WTC11 (cell line): Measurements from ENCODE around the gene ERFL. TPM values are rescaled to one million over a fixed set of nuclear protein-coding genes. Genes with fewer than 3 reads are reported as not detected.

Experiments
- ATAC-seq: fragments of 200-7000 bp; cut with Tn5 transposase; 2 replicates; pipeline ENCODE4 v1.10.0; 2021; ENCODE audit warnings: mild to moderate bottlenecking, moderate library complexity
- CTCF ChIA-PET: fragments of 300-600 bp; sonication (Branson Sonifier 250); formaldehyde crosslinking; loops from one replicate; lab custom pipeline; 2021; ENCODE audit warnings: antibody characterized with exemption; lab: Charles Lee
- POLR2A ChIA-PET: fragments of 350-600 bp; sonication (Branson Sonifier 250); formaldehyde crosslinking; loops from one replicate; lab custom pipeline; 2021; ENCODE audit warnings: antibody characterized with exemption; lab: Charles Lee
- DNase-seq: peaks from one replicate; pipeline ENCODE4 v3.0.0; 2021; ENCODE audit warnings: low spot score
- H3K27ac Mint-ChIP-seq: 2 replicates; pipeline ENCODE4 v1.8.0; 2021; ENCODE audit warnings: mixed read lengths
- H3K27me3 Mint-ChIP-seq: 2 replicates; pipeline ENCODE4 v1.8.0; 2021; ENCODE audit warnings: low read depth, mild to moderate bottlenecking, moderate library complexity, mixed read lengths
- H3K36me3 Mint-ChIP-seq: 2 replicates; pipeline ENCODE4 v1.8.0; 2021; ENCODE audit warnings: mixed read lengths
- H3K4me1 Mint-ChIP-seq: 2 replicates; pipeline ENCODE4 v1.8.0; 2022; ENCODE audit warnings: mixed read lengths
- H3K4me3 Mint-ChIP-seq: 2 replicates; pipeline ENCODE4 v1.8.0; 2021; ENCODE audit warnings: mild to moderate bottlenecking, moderate library complexity, mixed read lengths
- H3K9me3 Mint-ChIP-seq: 2 replicates; pipeline ENCODE4 v1.8.0; 2021; ENCODE audit warnings: mixed read lengths
- ATF1 ChIP-seq: sonication (generic); formaldehyde crosslinking; IDR thresholded peaks from 2 replicates; pipeline ENCODE4 v1.8.1; 2023; ENCODE audit warnings: mild to moderate bottlenecking, moderate library complexity, missing genetic modification reagents
- CREM ChIP-seq: sonication (generic); formaldehyde crosslinking; IDR thresholded peaks from 2 replicates; pipeline ENCODE4 v1.8.1; 2022; ENCODE audit warnings: mild to moderate bottlenecking, missing genetic modification reagents, moderate library complexity
- ELF4 ChIP-seq: sonication (generic); formaldehyde crosslinking; IDR thresholded peaks from 2 replicates; pipeline ENCODE4 v1.8.1; 2022; ENCODE audit warnings: low read depth, mild to moderate bottlenecking, moderate library complexity, missing genetic modification reagents
- FOXJ3 ChIP-seq: sonication (generic); formaldehyde crosslinking; IDR thresholded peaks from 2 replicates; pipeline ENCODE4 v1.9.0; 2021; ENCODE audit warnings: missing genetic modification reagents, mild to moderate bottlenecking, borderline replicate concordance
- GTF2I ChIP-seq: fragments of 250-450 bp; sonication (Bioruptor Pico); conservative IDR thresholded peaks from 2 replicates; pipeline ENCODE4 v1.4.0; 2021; ENCODE audit warnings: mild to moderate bottlenecking
- HMGA2 ChIP-seq: fragments of 250-450 bp; sonication (Bioruptor Pico); IDR thresholded peaks from 2 replicates; pipeline ENCODE4 v1.4.0; 2021; ENCODE audit warnings: mild to moderate bottlenecking, moderate library complexity
- JAZF1 ChIP-seq: fragments of 250-450 bp; sonication (Bioruptor Pico); IDR thresholded peaks from 2 replicates; pipeline ENCODE4 v1.9.0; 2021; ENCODE audit warnings: moderate library complexity, mild to moderate bottlenecking, inconsistent platforms
- NFYB ChIP-seq: sonication (generic); formaldehyde crosslinking; conservative IDR thresholded peaks from 2 replicates; pipeline ENCODE4 v1.8.0; 2022; ENCODE audit warnings: low read depth, missing genetic modification reagents
- RELA ChIP-seq: sonication (generic); formaldehyde crosslinking; IDR thresholded peaks from 2 replicates; pipeline ENCODE4 v1.8.1; 2022; ENCODE audit warnings: missing genetic modification reagents, mild to moderate bottlenecking, borderline replicate concordance
- SP1 ChIP-seq: sonication (generic); formaldehyde crosslinking; conservative IDR thresholded peaks from 2 replicates; pipeline ENCODE4 v1.8.1; 2022; ENCODE audit warnings: missing genetic modification reagents
- ZNF232 ChIP-seq: sonication (generic); formaldehyde crosslinking; IDR thresholded peaks from 2 replicates; pipeline ENCODE4 v1.8.0; 2022; ENCODE audit warnings: mild to moderate bottlenecking, missing genetic modification reagents
- ZNF263 ChIP-seq: sonication (generic); formaldehyde crosslinking; IDR thresholded peaks from 2 replicates; pipeline ENCODE4 v1.8.1; 2022; ENCODE audit warnings: low read depth, mild to moderate bottlenecking, moderate library complexity, missing genetic modification reagents
- ZNF396 ChIP-seq: fragments of 250-450 bp; sonication (Bioruptor Pico); IDR thresholded peaks from 2 replicates; pipeline ENCODE4 v1.8.0; 2021; ENCODE audit warnings: mild to moderate bottlenecking, moderate library complexity, borderline replicate concordance
- ZNF671 ChIP-seq: fragments of 250-450 bp; sonication (Bioruptor Pico); IDR thresholded peaks from 2 replicates; pipeline ENCODE4 v1.8.0; 2021; ENCODE audit warnings: mild to moderate bottlenecking
- total RNA-seq: library from RNA; stranded (reverse); gene quantifications from 3 replicates; pipeline ENCODE4 v1.2.3, GENCODE V29; 2021
- TF ChIP-seq, protein P1 (sequence below): sonication (generic); formaldehyde crosslinking; IDR thresholded peaks from 2 replicates; pipeline ENCODE4 v1.8.0; 2023; ENCODE audit warnings: mild to moderate bottlenecking, missing genetic modification reagents
- TF ChIP-seq, protein P2 (sequence below): sonication (generic); formaldehyde crosslinking; IDR thresholded peaks from 2 replicates; pipeline ENCODE4 v1.8.1; 2023; ENCODE audit warnings: mild to moderate bottlenecking, missing genetic modification reagents
- TF ChIP-seq, protein P3 (sequence below): sonication (generic); formaldehyde crosslinking; IDR thresholded peaks from 2 replicates; pipeline ENCODE4 v1.8.1; 2022; ENCODE audit warnings: low read depth, missing genetic modification reagents, borderline replicate concordance
- TF ChIP-seq, protein P4 (sequence below): fragments of 250-450 bp; sonication (Bioruptor Pico); IDR thresholded peaks from 2 replicates; pipeline ENCODE4 v2.1.2; 2022; ENCODE audit warnings: mild to moderate bottlenecking, moderate library complexity
- TF ChIP-seq, protein P5 (sequence below): sonication (generic); formaldehyde crosslinking; IDR thresholded peaks from 2 replicates; pipeline ENCODE4 v1.8.1; 2022; ENCODE audit warnings: mild to moderate bottlenecking, missing genetic modification reagents, moderate library complexity, borderline replicate concordance
- TF ChIP-seq, protein P6 (sequence below): sonication (generic); formaldehyde crosslinking; IDR thresholded peaks from 2 replicates; pipeline ENCODE4 v1.8.1; 2022; ENCODE audit warnings: low read depth, mild to moderate bottlenecking, moderate library complexity, missing genetic modification reagents, borderline replicate concordance

The ERFL gene
- total RNA-seq, 1 experiment from 2014 or later: 0.31 TPM

DNA sequence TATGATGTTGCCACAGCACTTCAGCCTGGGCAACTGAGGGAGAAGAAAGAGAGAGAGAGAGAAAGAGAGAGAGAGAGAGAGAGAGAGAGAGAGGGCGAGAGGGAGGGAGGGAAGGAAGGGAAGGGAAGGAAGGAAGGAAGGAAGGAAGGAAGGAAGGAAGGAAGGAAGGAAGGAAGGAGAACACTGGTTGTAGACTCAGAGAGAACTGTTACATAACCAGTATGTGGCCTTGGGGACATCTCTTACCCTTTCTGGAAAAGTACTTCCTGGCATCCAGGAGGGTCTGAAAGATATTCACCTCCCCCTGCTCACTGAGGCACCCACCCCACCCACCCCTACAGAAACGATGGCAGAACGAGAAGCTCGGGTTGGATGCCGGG lies 47.9 kb downstream of the ERFL start:
- TF ChIP-seq, protein P1, sequence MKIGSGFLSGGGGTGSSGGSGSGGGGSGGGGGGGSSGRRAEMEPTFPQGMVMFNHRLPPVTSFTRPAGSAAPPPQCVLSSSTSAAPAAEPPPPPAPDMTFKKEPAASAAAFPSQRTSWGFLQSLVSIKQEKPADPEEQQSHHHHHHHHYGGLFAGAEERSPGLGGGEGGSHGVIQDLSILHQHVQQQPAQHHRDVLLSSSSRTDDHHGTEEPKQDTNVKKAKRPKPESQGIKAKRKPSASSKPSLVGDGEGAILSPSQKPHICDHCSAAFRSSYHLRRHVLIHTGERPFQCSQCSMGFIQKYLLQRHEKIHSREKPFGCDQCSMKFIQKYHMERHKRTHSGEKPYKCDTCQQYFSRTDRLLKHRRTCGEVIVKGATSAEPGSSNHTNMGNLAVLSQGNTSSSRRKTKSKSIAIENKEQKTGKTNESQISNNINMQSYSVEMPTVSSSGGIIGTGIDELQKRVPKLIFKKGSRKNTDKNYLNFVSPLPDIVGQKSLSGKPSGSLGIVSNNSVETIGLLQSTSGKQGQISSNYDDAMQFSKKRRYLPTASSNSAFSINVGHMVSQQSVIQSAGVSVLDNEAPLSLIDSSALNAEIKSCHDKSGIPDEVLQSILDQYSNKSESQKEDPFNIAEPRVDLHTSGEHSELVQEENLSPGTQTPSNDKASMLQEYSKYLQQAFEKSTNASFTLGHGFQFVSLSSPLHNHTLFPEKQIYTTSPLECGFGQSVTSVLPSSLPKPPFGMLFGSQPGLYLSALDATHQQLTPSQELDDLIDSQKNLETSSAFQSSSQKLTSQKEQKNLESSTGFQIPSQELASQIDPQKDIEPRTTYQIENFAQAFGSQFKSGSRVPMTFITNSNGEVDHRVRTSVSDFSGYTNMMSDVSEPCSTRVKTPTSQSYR (CRISPR knock-in tag): no peak
- TF ChIP-seq CREM (CRISPR knock-in tag) (no peak), ZNF263 (CRISPR knock-in tag) (no peak), ZNF396 (no peak), NFYB (CRISPR knock-in tag) (no peak), ZNF232 (no peak), ATF1 (CRISPR knock-in tag) (no peak), ZNF671 (no peak), FOXJ3 (CRISPR knock-in tag) (no peak), SP1 (no peak), RELA (CRISPR knock-in tag) (no peak), JAZF1 (no peak), HMGA2 (CRISPR knock-in tag) (no peak), GTF2I (CRISPR knock-in tag) (no peak), ELF4 (CRISPR knock-in tag) (no peak)
- TF ChIP-seq, protein P2, sequence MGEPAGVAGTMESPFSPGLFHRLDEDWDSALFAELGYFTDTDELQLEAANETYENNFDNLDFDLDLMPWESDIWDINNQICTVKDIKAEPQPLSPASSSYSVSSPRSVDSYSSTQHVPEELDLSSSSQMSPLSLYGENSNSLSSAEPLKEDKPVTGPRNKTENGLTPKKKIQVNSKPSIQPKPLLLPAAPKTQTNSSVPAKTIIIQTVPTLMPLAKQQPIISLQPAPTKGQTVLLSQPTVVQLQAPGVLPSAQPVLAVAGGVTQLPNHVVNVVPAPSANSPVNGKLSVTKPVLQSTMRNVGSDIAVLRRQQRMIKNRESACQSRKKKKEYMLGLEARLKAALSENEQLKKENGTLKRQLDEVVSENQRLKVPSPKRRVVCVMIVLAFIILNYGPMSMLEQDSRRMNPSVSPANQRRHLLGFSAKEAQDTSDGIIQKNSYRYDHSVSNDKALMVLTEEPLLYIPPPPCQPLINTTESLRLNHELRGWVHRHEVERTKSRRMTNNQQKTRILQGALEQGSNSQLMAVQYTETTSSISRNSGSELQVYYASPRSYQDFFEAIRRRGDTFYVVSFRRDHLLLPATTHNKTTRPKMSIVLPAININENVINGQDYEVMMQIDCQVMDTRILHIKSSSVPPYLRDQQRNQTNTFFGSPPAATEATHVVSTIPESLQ (CRISPR knock-in tag): no peak
- TF ChIP-seq, protein P3, sequence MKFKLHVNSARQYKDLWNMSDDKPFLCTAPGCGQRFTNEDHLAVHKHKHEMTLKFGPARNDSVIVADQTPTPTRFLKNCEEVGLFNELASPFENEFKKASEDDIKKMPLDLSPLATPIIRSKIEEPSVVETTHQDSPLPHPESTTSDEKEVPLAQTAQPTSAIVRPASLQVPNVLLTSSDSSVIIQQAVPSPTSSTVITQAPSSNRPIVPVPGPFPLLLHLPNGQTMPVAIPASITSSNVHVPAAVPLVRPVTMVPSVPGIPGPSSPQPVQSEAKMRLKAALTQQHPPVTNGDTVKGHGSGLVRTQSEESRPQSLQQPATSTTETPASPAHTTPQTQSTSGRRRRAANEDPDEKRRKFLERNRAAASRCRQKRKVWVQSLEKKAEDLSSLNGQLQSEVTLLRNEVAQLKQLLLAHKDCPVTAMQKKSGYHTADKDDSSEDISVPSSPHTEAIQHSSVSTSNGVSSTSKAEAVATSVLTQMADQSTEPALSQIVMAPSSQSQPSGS (CRISPR knock-in tag): no peak
- TF ChIP-seq, protein P4, sequence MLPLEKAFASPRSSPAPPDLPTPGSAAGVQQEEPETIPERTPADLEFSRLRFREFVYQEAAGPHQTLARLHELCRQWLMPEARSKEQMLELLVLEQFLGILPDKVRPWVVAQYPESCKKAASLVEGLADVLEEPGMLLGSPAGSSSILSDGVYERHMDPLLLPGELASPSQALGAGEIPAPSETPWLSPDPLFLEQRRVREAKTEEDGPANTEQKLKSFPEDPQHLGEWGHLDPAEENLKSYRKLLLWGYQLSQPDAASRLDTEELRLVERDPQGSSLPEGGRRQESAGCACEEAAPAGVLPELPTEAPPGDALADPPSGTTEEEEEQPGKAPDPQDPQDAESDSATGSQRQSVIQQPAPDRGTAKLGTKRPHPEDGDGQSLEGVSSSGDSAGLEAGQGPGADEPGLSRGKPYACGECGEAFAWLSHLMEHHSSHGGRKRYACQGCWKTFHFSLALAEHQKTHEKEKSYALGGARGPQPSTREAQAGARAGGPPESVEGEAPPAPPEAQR (CRISPR knock-in tag): no peak
- TF ChIP-seq, protein P5, sequence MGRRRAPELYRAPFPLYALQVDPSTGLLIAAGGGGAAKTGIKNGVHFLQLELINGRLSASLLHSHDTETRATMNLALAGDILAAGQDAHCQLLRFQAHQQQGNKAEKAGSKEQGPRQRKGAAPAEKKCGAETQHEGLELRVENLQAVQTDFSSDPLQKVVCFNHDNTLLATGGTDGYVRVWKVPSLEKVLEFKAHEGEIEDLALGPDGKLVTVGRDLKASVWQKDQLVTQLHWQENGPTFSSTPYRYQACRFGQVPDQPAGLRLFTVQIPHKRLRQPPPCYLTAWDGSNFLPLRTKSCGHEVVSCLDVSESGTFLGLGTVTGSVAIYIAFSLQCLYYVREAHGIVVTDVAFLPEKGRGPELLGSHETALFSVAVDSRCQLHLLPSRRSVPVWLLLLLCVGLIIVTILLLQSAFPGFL (CRISPR knock-in tag): no peak
- TF ChIP-seq, protein P6, sequence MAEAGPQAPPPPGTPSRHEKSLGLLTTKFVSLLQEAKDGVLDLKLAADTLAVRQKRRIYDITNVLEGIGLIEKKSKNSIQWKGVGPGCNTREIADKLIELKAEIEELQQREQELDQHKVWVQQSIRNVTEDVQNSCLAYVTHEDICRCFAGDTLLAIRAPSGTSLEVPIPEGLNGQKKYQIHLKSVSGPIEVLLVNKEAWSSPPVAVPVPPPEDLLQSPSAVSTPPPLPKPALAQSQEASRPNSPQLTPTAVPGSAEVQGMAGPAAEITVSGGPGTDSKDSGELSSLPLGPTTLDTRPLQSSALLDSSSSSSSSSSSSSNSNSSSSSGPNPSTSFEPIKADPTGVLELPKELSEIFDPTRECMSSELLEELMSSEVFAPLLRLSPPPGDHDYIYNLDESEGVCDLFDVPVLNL: no peak
- TF ChIP-seq, all 79 proteins: peak for 0
- ATAC-seq (no peak), DNase-seq (no peak)
- Mint-ChIP-seq H3K36me3 (no peaks in the 10 kb centered on the region), H3K4me1 (peaks cover 19% of the 10 kb centered on the region), H3K9me3 (no peaks in the 10 kb centered on the region), H3K27ac (no peak overlapping the region), H3K27me3 (peaks cover 42% of the 10 kb centered on the region), H3K4me3 (no peak overlapping the region)
- CTCF ChIA-PET: interaction anchor here (0.7 to 4.7 kb wide), 4 partner anchors 8 to 78 kb away, joined by 3 to 46 read pairs (median 4); no protein-coding TSS in a partner anchor
- POLR2A ChIA-PET: no interaction called here
